BLaER1 treated with 17β-estradiol and CSF1 and Interleukin-3, amounts not matched to agents 10 nM and 100 nM (cell line): ENCODE data around the gene SELENOS.

ENCODE experiments used
- H3K27ac ChIP-seq, 11 experiments: shearing (Covaris generic); formaldehyde crosslinking; 2 replicates each; pipeline ENCODE4 v1.8.1; 2022
- H3K27me3 ChIP-seq, 11 experiments: shearing (Covaris generic); formaldehyde crosslinking; 2 replicates each; pipeline ENCODE4 v1.8.1; 2022
- H3K36me3 ChIP-seq, 11 experiments: shearing (Covaris generic); formaldehyde crosslinking; 2 replicates each; pipeline ENCODE4 v1.8.1; 2022
- H3K4me1 ChIP-seq, 10 experiments: shearing (Covaris generic); formaldehyde crosslinking; 2 replicates each; pipeline ENCODE4 v1.8.1; 2022
- H3K4me2 ChIP-seq, 11 experiments: shearing (Covaris generic); formaldehyde crosslinking; 2 replicates each; pipeline ENCODE4 v1.8.1; 2022
- H3K4me3 ChIP-seq, 10 experiments: shearing (Covaris generic); formaldehyde crosslinking; 2 replicates each; pipeline ENCODE4 v1.8.1; 2022
- H3K9ac ChIP-seq, 11 experiments: shearing (Covaris generic); formaldehyde crosslinking; 2 replicates each; pipeline ENCODE4 v1.8.1; 2022
- H3K9me3 ChIP-seq, 11 experiments: shearing (Covaris generic); formaldehyde crosslinking; replicated peaks in 1 of 11; 2 replicates each; pipeline ENCODE4 v1.8.1; 2022
- H4K20me1 ChIP-seq, 11 experiments: shearing (Covaris generic); formaldehyde crosslinking; 2 replicates each; pipeline ENCODE4 v1.8.1; 2022
- Cebpa-rat ChIP-seq, 11 experiments: shearing (Covaris generic); IDR thresholded peaks; 2 replicates each; pipeline ENCODE4 v1.8.1; 2022

The SELENOS gene

DNA sequence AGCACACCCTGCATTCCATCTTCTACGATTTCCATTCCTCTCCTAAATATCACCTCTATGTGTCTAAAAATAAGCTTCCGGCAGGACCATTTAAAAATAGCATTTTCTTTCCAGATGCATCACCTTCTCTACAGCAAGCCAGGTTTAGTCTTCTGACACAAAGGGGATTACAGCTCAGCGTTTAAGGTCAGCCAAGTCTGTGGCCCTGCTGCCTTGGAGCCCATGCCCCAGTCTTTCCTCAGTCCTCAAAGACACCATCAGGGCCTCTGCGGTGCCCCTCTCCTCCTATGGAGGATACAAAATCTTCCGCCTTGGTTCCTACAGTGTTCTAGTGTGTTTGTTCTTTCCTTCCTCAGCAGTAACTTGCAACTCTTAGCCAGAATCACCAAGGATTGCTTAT is 3.8 kb downstream of the SELENOS start:
- no peak for TF ChIP-seq Cebpa-rat (IDR thresholded peaks at IDR 0.05)
- H3K4me1 ChIP-seq = peaks cover 13 to 23% (median 18%) of the 10 kb centered on the region in 10 experiments
- no peak overlapping the region for H3K27ac ChIP-seq
- peaks cover 63 to 74% (median 69%) of the 10 kb centered on the region in 11 experiments for H3K36me3 ChIP-seq
- no peaks in the 10 kb centered on the region for H3K27me3 ChIP-seq
- no peak overlapping the region for H3K9ac ChIP-seq
- no peak overlapping the region for H3K4me2 ChIP-seq
- H3K4me3 ChIP-seq = no peak overlapping the region
- H3K9me3 ChIP-seq = no peaks in the 10 kb centered on the region
- H4K20me1 ChIP-seq = peaks cover 0 to 65% (median 29%) of the 10 kb centered on the region in 11 experiments; a peak in 18 of 22 replicates

DNA sequence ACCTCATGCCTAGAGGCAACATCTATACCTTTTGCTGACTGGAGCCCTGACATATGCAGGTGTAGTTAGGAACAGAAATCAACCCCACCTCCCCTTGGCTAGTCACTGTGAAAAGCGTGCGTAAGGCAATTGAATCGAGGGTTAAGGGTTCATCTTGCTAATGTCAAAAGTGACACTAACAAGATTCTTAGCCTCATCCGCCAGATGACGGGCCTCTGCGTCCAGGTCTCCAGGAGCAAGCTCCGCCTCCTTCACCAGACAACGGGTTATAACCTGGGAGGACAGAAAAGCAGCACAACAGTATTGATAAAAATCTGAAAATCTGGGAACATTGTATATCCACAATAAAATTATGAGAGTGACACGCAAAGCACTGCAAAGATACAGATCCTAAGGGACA is 4.7 kb downstream of the SELENOS start:
- H3K4me2 ChIP-seq = no peak overlapping the region
- peaks cover 63 to 78% (median 69%) of the 10 kb centered on the region in 11 experiments for H3K36me3 ChIP-seq
- H3K27me3 ChIP-seq = no peaks in the 10 kb centered on the region
- no peak overlapping the region for H3K4me3 ChIP-seq
- H3K9me3 ChIP-seq = no peaks in the 10 kb centered on the region
- peaks cover 9 to 16% (median 11%) of the 10 kb centered on the region in 10 experiments for H3K4me1 ChIP-seq
- no peak overlapping the region for H3K27ac ChIP-seq
- peaks cover 0 to 64% (median 27%) of the 10 kb centered on the region in 11 experiments; a peak in 18 of 22 replicates for H4K20me1 ChIP-seq
- TF ChIP-seq Cebpa-rat (IDR thresholded peaks at IDR 0.05) = no peak
- no peak overlapping the region for H3K9ac ChIP-seq

DNA sequence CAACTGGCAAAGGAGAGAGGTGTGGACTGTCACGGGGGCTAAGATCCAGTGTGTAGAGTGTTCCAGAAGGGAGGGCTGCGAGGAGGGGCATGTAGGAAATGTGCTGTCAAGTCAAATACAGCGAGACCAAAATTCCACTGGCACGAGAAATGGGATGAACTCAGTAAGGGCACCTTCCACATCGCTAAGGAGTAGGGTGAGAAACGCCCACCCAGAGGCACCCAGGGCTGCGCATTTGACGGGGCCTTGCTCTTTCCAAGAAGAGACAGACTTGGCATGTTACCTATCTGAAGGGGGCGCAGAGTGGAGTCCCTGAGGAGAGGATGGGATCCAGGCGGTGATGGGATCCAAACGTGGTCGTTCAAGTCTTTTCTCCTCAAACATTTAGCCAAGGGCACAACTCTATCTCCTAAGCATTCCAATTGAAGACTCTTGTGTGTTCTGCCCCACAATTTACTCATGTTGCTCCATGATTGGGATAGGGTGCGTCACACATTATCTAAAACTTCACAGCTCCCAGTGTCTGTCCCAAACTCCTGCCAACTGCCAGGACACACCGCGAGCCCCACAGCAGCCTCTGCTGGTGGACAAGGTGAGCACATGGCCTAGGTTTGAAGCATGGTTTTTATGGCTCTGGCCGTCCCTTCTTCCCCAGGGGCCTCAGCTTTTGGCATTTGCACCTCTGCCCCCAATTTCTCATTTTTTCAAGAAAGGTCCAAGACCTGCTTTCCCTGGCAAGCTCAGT is 7.6 kb downstream of the SELENOS start:
- peaks cover 0 to 14% (median 0%) of the 10 kb centered on the region in 10 experiments; a peak in 5 of 20 replicates for H3K4me1 ChIP-seq
- H3K9ac ChIP-seq = no peak overlapping the region
- H3K36me3 ChIP-seq = peaks cover 53 to 68% (median 58%) of the 10 kb centered on the region in 11 experiments
- no peak overlapping the region for H3K27ac ChIP-seq
- TF ChIP-seq Cebpa-rat (IDR thresholded peaks at IDR 0.05) = no peak
- H4K20me1 ChIP-seq = peaks cover 0 to 45% (median 5%) of the 10 kb centered on the region in 11 experiments; a peak in 7 of 22 replicates
- H3K9me3 ChIP-seq = no peaks in the 10 kb centered on the region
- no peaks in the 10 kb centered on the region for H3K27me3 ChIP-seq
- H3K4me3 ChIP-seq = no peak overlapping the region
- no peak overlapping the region for H3K4me2 ChIP-seq

DNA sequence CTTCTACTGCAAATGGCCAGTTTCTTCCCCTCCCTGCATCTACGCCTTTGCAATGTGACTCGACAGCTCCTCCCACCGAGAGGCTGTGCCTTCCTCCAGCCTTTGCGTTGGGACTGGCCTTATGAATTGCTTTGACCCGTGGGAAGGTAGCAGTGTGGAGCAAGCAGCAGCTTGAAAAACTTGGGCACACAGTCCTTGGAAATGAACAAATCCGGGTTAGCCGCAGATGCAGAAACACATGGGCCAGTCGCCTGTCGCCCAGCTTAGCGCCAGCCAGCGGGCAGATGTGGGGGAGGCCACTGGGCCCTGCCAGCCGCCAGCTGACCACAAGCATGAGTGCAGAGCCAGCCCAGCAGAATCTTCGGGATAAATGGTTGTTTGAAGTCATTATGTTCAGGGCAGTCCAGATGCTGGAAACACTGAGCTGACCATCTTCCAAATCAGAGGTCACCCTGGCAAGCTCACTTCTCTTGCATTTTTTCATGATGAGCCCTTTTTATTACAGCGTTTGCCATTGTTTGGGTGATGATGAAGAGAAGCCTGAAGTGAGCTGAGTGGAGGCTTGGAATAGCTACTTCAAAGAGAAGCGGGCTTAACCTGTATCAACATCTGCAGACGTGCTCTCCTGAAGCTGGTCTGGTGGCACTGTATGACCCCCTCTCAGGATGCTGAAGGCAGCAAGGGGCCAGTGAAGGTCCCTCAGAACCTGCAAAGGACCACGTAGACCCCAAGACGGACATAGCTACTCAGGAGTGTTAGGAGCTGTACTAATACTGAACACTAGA is 9.8 kb downstream of the SELENOS start:
- Histone ChIP-seq H3K36me3 (peaks cover 32 to 46% (median 37%) of the 10 kb centered on the region in 11 experiments), H3K4me3 (no peak overlapping the region), H4K20me1 (peaks cover 0 to 32% (median 0%) of the 10 kb centered on the region in 11 experiments; a peak in 5 of 22 replicates), H3K27me3 (no peaks in the 10 kb centered on the region), H3K4me2 (no peak overlapping the region), H3K9me3 (no peaks in the 10 kb centered on the region), H3K4me1 (peaks cover 0 to 28% (median 0%) of the 10 kb centered on the region in 10 experiments; a peak in 6 of 20 replicates), H3K27ac (no peak overlapping the region), H3K9ac (no peak overlapping the region)
- no peak for TF ChIP-seq Cebpa-rat (IDR thresholded peaks at IDR 0.05)

DNA sequence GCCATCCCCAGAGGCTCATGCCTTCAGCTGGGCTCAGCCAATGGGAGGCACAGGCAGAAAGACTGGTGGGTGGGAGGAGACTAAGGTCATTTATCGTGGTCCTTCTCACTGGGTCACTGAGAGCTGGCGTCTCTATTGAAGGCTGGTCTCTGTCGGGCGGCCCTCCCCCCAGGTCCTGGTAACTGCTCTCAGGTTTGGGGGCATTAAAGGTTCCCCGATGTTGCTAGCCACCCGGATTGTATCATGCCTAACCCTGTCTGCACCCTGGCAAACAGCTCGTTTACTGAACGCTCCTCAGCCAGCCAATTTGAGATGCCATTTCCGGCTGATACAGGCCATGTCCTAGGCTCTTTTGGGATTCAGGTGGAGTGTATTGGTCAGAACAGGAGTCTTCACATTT is 10.5 kb downstream of the SELENOS start:
- Histone ChIP-seq H3K4me2 (no peak overlapping the region), H3K9me3 (no peaks in the 10 kb centered on the region), H3K4me1 (peaks cover 0 to 28% (median 0%) of the 10 kb centered on the region in 10 experiments; a peak in 6 of 20 replicates), H3K4me3 (no peak overlapping the region), H3K36me3 (peaks cover 25 to 39% (median 29%) of the 10 kb centered on the region in 11 experiments), H3K9ac (no peak overlapping the region), H4K20me1 (peaks cover 0 to 29% (median 0%) of the 10 kb centered on the region in 11 experiments; a peak in 4 of 22 replicates), H3K27me3 (no peaks in the 10 kb centered on the region), H3K27ac (no peak overlapping the region)
- no peak for TF ChIP-seq Cebpa-rat (IDR thresholded peaks at IDR 0.05)

DNA sequence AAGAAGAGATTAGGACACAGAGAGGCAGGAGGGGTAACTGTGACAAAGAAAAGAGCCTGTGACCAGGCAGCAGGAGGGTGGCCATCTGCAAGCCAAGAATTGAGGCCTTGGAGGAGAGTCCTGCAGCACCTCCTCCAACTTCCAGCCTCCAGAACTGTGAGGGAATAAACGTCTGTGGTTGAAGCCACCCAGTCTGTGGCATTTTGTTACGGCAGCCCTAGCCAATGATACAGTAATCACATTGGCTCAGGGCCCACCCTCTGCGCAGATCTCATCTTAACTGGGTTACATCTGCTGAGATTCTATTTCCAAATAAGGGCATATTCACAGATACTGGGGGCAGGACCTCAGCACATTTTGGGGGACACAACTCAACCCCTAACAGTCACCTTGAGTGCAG is 11.3 kb downstream of the SELENOS start:
- Histone ChIP-seq H3K36me3 (peaks cover 17 to 31% (median 22%) of the 10 kb centered on the region in 11 experiments), H3K27me3 (no peaks in the 10 kb centered on the region), H3K4me1 (peaks cover 0 to 28% (median 0%) of the 10 kb centered on the region in 10 experiments; a peak in 6 of 20 replicates), H3K4me3 (no peak overlapping the region), H4K20me1 (peaks cover 0 to 29% (median 0%) of the 10 kb centered on the region in 11 experiments; a peak in 4 of 22 replicates), H3K27ac (no peak overlapping the region), H3K9me3 (no peaks in the 10 kb centered on the region), H3K9ac (no peak overlapping the region), H3K4me2 (0 out of 22 replicates have a peak overlapping the region, but pooled peaks of 1 of the 11 experiments have one; percentile 49)
- no peak for TF ChIP-seq Cebpa-rat (IDR thresholded peaks at IDR 0.05)

DNA sequence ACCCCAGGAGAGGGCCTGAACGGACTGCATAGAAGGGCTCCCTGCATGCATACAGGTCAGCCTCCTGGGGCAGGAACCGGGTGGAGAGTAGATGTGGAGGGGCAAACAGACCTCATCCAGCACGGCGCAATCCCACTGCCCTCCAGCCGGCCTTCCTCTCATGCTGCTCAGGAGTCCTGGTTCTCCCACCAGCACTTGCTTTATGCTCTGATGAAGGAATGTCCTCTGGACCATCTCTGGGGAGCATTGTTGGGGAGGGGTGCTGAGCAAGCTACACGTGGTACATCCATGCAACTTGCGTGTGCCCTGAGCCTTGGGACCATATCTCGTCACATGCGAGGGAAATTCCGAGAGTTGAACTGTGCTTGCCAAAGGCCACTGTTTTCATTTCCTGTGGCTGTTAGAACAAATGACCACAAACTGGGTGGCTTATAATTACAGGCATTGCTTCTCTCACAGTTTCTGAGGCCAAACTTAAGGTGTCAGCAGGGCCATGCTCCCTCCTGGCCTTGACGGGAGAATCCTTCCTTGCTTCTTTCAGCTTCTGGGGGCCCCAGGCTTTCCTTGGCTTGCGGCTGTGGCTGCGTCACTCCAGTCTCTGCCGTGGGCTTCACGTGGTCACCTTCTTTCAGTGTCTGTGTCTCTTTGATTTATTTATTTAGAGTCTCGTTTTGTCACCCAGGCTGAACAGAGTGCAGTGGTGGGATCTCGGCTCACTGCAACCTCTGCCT is 12.2 kb downstream of the SELENOS start:
- Histone ChIP-seq H3K4me2 (peak overlapping the region in 2 of 11 experiments; percentile 49 to 79; a peak in 5 of 22 replicates), H3K9ac (no peak overlapping the region), H3K36me3 (peaks cover 8 to 22% (median 12%) of the 10 kb centered on the region in 11 experiments), H3K4me1 (peaks cover 0 to 28% (median 0%) of the 10 kb centered on the region in 10 experiments; a peak in 6 of 20 replicates), H3K27ac (no peak overlapping the region), H3K9me3 (no peaks in the 10 kb centered on the region), H3K27me3 (no peaks in the 10 kb centered on the region), H3K4me3 (no peak overlapping the region), H4K20me1 (peaks cover 0 to 20% (median 0%) of the 10 kb centered on the region in 11 experiments; a peak in 4 of 22 replicates)
- TF ChIP-seq Cebpa-rat (IDR thresholded peaks at IDR 0.05) = no peak

DNA sequence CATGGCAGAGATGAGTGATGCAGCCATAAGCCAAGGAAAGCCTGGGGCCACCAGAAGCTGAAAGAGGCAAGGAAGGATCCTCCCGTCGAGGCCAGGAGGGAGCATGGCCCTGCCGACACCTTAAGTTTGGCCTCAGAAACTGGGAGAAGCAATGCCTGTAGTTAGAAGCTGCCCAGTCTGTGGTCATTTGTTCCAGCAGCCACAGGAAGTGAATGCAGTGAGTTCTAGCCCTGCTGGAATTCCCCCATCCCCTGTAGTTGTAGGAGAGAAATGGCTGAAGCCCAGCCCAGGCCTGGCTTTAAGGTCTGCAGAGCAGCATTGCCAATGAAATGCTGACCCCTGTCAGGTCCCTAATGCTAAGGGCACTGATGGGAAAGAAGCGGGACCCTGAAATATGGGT is 13.3 kb downstream of the SELENOS start:
- H3K4me2 ChIP-seq = peak overlapping the region in 3 of 11 experiments; percentile 11 to 79 (median 49); a peak in 4 of 22 replicates
- peaks cover 0 to 11% (median 0%) of the 10 kb centered on the region in 11 experiments; a peak in 2 of 22 replicates for H4K20me1 ChIP-seq
- TF ChIP-seq Cebpa-rat (IDR thresholded peaks at IDR 0.05) = no peak
- no peak overlapping the region for H3K4me3 ChIP-seq
- peaks cover 0 to 28% (median 0%) of the 10 kb centered on the region in 10 experiments; a peak in 6 of 20 replicates for H3K4me1 ChIP-seq
- no peaks in the 10 kb centered on the region for H3K9me3 ChIP-seq
- H3K27me3 ChIP-seq = no peaks in the 10 kb centered on the region
- H3K27ac ChIP-seq = no peak overlapping the region
- H3K36me3 ChIP-seq = peaks cover 0 to 11% (median 2%) of the 10 kb centered on the region in 11 experiments; a peak in 11 of 22 replicates
- H3K9ac ChIP-seq = no peak overlapping the region
